Heart left ventricle (tissue), 13 donors: ENCODE data around the gene CELF5.

Experiments used
- CTCF ChIP-seq, 12 donors: fragments of 200-600 bp; sonication (generic) in 4 of 12; IDR thresholded peaks; one replicate each; pipeline versions ENCODE4 v1.5.0 to v1.8.0; 2018 to 2022; ENCODE audit warnings: antibody characterized with exemption in 12 of 12, mild to moderate bottlenecking in 5 of 12
- POLR2A ChIP-seq, 2 donors: fragments of 450-650 bp; IDR thresholded peaks; one replicate each; pipeline ENCODE4 v1.6.1; 2017; ENCODE audit warnings: antibody characterized with exemption in 2 of 2, mild to moderate bottlenecking in 2 of 2, moderate library complexity in 2 of 2
- donor health status: ischemic (EF 13 %, LVEDD 7.1; RV severe dilation, severe dysfunction).
- donor health status: DM: no; HTN: yes; CAD: no.
- donor health status: DM: no; HTN: no; CAD: no.
- donor health status: ischemic (EF 25% LVEDD 6.9; RV normal size, moderate dysfunction).
- donor health status: ischemic (EF 25% LVEDD 5.7; RV mildly dilated, moderate dysfunction).
- donor health status: ischemic (EF 35%, LVEDD 5.7; RV mildly dilated, moderate dysfunction).
- donor health status: nonischemic (EF 11% LVEDD 7.7; RV severe dilation, severe dysfunction).
- donor health status: DM: yes; HTN: yes; CAD: no.
- donor health status: PGD.
- donor health status: ischemic (EF 29% LVEDD 5.4; RV normal size, mild dysfunction).
- donor health status: nonischemic (EF 23%, LVEDD 6.1; RV moderate dilation, normal function).

- TF ChIP-seq CTCF (IDR thresholded peaks at IDR 0.05) (no peak), POLR2A (IDR thresholded peaks at IDR 0.05) (no peak)
Measured at GRCh38 chr19:3213159-3213558, 11.3 kb upstream of the CELF5 start.
